ENCODE measurements around the gene TEX14. TPM values are rescaled to one million over a fixed set of nuclear protein-coding genes. Genes with fewer than 3 reads are reported as not detected.

Gene TEX14
- total RNA-seq, 4 donors from 2014 or later, result under 0.01 TPM; not detected in 2

- TF ChIP-seq CTCF (IDR thresholded peaks at IDR 0.05; ENCODE audit: low read depth), result no peak
Observed at GRCh38 chr17:58699771-58700170, 7.9 kb upstream of the TEX14 start.

- no peak for TF ChIP-seq CTCF (IDR thresholded peaks at IDR 0.05; ENCODE audit: low read depth)
Observed at GRCh38 chr17:58694826-58695225, 3.0 kb upstream of the TEX14 start.

GRCh38 chr17:58694302-58694701, 2.5 kb upstream of the TEX14 start:
- no peak for TF ChIP-seq CTCF (IDR thresholded peaks at IDR 0.05; ENCODE audit: low read depth)

- no peak for TF ChIP-seq CTCF (IDR thresholded peaks at IDR 0.05; ENCODE audit: low read depth)
Observed at GRCh38 chr17:58693751-58694150, 1.9 kb upstream of the TEX14 start.

- TF ChIP-seq CTCF (IDR thresholded peaks at IDR 0.05; ENCODE audit: low read depth), result no peak
Observed at GRCh38 chr17:58693208-58693607, 1.4 kb upstream of the TEX14 start.

GRCh38 chr17:58692239-58693055, 602 bp upstream of the TEX14 start, which contains the start of gene RAD51C:
TSS of gene RAD51C (plus strand) at chr17:58692602. CDS start at chr17:58692644, 42 bp downstream.
- no peak for TF ChIP-seq CTCF (IDR thresholded peaks at IDR 0.05; ENCODE audit: low read depth)

- no peak for TF ChIP-seq CTCF (IDR thresholded peaks at IDR 0.05; ENCODE audit: low read depth)
Observed at GRCh38 chr17:58688521-58688920, 3.3 kb downstream of the TEX14 start.

Measured in subcutaneous adipose tissue (tissue), 4 donors.